Measurements from ENCODE around the gene TCOF1. TPM values are rescaled to one million over a fixed set of nuclear protein-coding genes. Genes with fewer than 3 reads are reported as not detected.

TCOF1 gene
- total and polyA plus RNA-seq, 2 of the 8 experiments (the other 6 are each of a cell fraction or from before 2014, with no cell fraction given), result 35.9 to 170 TPM

DNA sequence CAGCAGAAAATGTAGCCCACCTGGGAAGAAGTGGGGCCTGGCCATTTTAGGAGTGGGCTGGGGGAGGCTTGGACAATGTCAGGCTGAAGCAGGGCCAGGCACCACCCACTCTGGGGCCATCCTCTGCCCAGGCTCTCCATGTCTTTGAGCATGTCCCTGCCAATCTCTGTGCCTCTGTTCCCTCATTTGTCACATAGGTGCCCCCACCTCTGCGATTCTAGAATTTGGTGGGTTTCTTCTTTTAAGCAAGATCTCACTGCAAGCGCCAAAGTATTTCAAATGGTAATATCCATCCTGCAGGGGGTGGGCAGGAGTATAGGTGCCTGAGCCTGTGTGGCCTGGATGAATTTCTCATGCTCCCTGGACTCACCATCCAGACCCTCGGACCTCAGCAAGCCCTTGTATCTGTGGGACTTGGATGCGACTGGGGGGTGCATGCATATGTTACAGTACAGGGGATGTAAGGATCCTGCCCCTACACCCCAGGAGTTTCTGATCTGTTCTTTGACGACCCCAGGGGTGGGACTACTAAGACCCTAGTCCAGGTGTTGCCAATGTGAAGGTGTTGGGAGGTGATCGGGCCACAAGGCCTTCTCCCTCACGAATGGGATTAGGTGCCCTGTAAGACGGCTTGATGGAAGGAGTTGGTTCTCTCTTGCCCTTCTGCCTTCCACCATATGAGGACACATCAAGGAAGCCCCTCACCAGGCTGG lies 50.9 kb downstream of the TCOF1 start (continued):
- TF ChIP-seq, protein P1, sequence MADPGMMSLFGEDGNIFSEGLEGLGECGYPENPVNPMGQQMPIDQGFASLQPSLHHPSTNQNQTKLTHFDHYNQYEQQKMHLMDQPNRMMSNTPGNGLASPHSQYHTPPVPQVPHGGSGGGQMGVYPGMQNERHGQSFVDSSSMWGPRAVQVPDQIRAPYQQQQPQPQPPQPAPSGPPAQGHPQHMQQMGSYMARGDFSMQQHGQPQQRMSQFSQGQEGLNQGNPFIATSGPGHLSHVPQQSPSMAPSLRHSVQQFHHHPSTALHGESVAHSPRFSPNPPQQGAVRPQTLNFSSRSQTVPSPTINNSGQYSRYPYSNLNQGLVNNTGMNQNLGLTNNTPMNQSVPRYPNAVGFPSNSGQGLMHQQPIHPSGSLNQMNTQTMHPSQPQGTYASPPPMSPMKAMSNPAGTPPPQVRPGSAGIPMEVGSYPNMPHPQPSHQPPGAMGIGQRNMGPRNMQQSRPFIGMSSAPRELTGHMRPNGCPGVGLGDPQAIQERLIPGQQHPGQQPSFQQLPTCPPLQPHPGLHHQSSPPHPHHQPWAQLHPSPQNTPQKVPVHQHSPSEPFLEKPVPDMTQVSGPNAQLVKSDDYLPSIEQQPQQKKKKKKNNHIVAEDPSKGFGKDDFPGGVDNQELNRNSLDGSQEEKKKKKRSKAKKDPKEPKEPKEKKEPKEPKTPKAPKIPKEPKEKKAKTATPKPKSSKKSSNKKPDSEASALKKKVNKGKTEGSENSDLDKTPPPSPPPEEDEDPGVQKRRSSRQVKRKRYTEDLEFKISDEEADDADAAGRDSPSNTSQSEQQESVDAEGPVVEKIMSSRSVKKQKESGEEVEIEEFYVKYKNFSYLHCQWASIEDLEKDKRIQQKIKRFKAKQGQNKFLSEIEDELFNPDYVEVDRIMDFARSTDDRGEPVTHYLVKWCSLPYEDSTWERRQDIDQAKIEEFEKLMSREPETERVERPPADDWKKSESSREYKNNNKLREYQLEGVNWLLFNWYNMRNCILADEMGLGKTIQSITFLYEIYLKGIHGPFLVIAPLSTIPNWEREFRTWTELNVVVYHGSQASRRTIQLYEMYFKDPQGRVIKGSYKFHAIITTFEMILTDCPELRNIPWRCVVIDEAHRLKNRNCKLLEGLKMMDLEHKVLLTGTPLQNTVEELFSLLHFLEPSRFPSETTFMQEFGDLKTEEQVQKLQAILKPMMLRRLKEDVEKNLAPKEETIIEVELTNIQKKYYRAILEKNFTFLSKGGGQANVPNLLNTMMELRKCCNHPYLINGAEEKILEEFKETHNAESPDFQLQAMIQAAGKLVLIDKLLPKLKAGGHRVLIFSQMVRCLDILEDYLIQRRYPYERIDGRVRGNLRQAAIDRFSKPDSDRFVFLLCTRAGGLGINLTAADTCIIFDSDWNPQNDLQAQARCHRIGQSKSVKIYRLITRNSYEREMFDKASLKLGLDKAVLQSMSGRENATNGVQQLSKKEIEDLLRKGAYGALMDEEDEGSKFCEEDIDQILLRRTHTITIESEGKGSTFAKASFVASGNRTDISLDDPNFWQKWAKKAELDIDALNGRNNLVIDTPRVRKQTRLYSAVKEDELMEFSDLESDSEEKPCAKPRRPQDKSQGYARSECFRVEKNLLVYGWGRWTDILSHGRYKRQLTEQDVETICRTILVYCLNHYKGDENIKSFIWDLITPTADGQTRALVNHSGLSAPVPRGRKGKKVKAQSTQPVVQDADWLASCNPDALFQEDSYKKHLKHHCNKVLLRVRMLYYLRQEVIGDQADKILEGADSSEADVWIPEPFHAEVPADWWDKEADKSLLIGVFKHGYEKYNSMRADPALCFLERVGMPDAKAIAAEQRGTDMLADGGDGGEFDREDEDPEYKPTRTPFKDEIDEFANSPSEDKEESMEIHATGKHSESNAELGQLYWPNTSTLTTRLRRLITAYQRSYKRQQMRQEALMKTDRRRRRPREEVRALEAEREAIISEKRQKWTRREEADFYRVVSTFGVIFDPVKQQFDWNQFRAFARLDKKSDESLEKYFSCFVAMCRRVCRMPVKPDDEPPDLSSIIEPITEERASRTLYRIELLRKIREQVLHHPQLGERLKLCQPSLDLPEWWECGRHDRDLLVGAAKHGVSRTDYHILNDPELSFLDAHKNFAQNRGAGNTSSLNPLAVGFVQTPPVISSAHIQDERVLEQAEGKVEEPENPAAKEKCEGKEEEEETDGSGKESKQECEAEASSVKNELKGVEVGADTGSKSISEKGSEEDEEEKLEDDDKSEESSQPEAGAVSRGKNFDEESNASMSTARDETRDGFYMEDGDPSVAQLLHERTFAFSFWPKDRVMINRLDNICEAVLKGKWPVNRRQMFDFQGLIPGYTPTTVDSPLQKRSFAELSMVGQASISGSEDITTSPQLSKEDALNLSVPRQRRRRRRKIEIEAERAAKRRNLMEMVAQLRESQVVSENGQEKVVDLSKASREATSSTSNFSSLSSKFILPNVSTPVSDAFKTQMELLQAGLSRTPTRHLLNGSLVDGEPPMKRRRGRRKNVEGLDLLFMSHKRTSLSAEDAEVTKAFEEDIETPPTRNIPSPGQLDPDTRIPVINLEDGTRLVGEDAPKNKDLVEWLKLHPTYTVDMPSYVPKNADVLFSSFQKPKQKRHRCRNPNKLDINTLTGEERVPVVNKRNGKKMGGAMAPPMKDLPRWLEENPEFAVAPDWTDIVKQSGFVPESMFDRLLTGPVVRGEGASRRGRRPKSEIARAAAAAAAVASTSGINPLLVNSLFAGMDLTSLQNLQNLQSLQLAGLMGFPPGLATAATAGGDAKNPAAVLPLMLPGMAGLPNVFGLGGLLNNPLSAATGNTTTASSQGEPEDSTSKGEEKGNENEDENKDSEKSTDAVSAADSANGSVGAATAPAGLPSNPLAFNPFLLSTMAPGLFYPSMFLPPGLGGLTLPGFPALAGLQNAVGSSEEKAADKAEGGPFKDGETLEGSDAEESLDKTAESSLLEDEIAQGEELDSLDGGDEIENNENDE (IDR thresholded peaks at IDR 0.05; ENCODE audit: insufficient replicate concordance, low read length), result no peak
- TF ChIP-seq RXRA (IDR thresholded peaks at IDR 0.05; ENCODE audit: insufficient read depth, low read depth, low read length) (no peak), YY1 (IDR thresholded peaks at IDR 0.05; ENCODE audit: low read depth, low read length) (no peak), KDM1A (IDR thresholded peaks at IDR 0.05; ENCODE audit: borderline replicate concordance, low read length) (no peak), SUZ12 (IDR thresholded peaks at IDR 0.05; ENCODE audit: low read length) (no peak)
